ENCODE data around the gene CAMSAP1.
"Not testable (repeated sequence)": the region's sequence is repeated elsewhere in the genome, so short reads cannot be mapped to it uniquely, and the experiment has no call there.

CAMSAP1 gene

GRCh38 chr9:135907431-135908092 lies at the start of gene CAMSAP1:
TSS of gene CAMSAP1 (minus strand) at chr9:135907546. CDS start at chr9:135907159, 387 bp downstream.
- DNase-seq (ENCODE audit: low read depth): peak; percentile 92

- no peak for DNase-seq (ENCODE audit: low read depth)
Observed at GRCh38 chr9:135956802-135957174, 49.4 kb upstream of the CAMSAP1 start.

- no peak for DNase-seq (ENCODE audit: low read depth)
Observed at GRCh38 chr9:135955934-135956801, 48.8 kb upstream of the CAMSAP1 start.

- no peak for DNase-seq (ENCODE audit: low read depth)
Observed at GRCh38 chr9:135952664-135953206, 45.4 kb upstream of the CAMSAP1 start.

- DNase-seq (ENCODE audit: low read depth): no peak
Observed at GRCh38 chr9:135951889-135952663, 44.7 kb upstream of the CAMSAP1 start.

GRCh38 chr9:135951310-135951709 lies 44.0 kb upstream of the CAMSAP1 start:
- DNase-seq (ENCODE audit: low read depth): not testable (repeated sequence)

- DNase-seq (ENCODE audit: low read depth): not testable (repeated sequence)
Observed at GRCh38 chr9:135950841-135951240, 43.5 kb upstream of the CAMSAP1 start.

GRCh38 chr9:135950135-135950682 lies 42.9 kb upstream of the CAMSAP1 start:
- no peak for DNase-seq (ENCODE audit: low read depth)

- DNase-seq (ENCODE audit: low read depth): no peak
Observed at GRCh38 chr9:135949501-135950134, 42.3 kb upstream of the CAMSAP1 start.

GRCh38 chr9:135948968-135949367 lies 41.6 kb upstream of the CAMSAP1 start:
- peak; percentile 33 for DNase-seq (ENCODE audit: low read depth)

GRCh38 chr9:135948446-135948845 lies 41.1 kb upstream of the CAMSAP1 start:
- no peak for DNase-seq (ENCODE audit: low read depth)

- DNase-seq (ENCODE audit: low read depth): no peak
Observed at GRCh38 chr9:135947582-135947981, 40.2 kb upstream of the CAMSAP1 start.

- not testable (repeated sequence) for DNase-seq (ENCODE audit: low read depth)
Observed at GRCh38 chr9:135947105-135947504, 39.8 kb upstream of the CAMSAP1 start.

- DNase-seq (ENCODE audit: low read depth): no peak
Observed at GRCh38 chr9:135946392-135946994, 39.1 kb upstream of the CAMSAP1 start.

- no peak for DNase-seq (ENCODE audit: low read depth)
Observed at GRCh38 chr9:135945969-135946368, 38.6 kb upstream of the CAMSAP1 start.

- DNase-seq (ENCODE audit: low read depth): no peak
Observed at GRCh38 chr9:135944444-135945252, 37.3 kb upstream of the CAMSAP1 start.

- DNase-seq (ENCODE audit: low read depth): not testable (repeated sequence)
Observed at GRCh38 chr9:135943604-135944003, 36.3 kb upstream of the CAMSAP1 start.

- no peak for DNase-seq (ENCODE audit: low read depth)
Observed at GRCh38 chr9:135941288-135941995, 34.1 kb upstream of the CAMSAP1 start.

Data from EH (cell line).